ENCODE measurements around the gene TRMT61B.

Gene TRMT61B

DNA sequence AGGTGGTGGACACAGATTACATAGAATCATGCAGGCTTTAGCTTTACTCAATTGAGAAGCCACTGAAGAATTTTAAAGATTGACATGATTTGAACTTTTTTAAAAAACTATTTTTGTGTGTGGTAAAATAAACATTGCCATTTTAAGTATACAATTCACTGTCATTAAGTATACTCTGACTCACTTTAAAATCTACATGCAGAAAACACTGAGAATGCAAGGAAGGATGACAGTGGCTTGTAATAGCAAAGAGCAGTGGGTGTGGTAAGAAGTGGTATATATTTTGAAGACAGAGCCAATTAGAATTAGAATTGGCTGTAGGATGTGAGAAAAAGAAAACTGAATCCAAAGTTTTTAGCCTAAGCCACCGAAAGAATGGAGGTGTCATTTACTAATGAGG, 14.9 kb downstream of the TRMT61B start:
- no peak for DNase-seq

DNA sequence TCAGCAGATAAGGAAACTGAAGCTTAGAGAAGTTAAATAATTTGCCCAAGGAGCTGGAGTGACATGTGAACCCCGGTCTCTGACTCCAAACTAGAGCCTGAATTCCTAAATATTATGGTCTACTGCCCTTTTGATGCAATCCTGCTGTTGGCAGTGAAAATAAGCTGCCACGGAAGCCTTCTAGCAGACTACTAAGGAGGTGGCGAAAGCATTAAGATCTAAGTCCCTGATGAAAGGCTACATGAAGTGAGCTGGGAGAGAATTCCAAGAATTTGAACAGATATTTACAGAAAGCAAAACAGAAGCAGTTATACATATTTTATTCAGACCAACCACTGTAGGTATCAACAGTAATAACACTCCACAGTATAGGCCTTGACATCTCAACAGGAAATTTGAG, 28.1 kb downstream of the TRMT61B start:
- no peak for DNase-seq

DNA sequence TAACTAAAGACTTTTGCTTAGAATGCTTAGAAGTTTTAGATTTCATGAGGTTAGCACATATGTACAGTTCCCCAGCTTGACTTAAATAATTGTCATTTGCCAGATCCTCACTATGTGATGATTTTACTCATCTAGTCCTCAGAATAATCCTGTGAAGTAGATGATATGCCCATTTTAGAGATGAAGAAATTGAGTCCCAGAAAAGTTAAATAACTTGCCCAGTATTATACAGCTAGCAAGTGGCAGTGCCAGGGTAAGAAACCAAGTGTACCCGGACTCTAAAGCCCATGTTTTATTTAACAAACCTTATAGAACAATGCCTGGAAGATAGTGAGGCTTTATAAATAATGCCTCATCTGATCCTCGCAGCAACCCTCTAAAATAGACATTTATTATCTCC, 31.1 kb downstream of the TRMT61B start:
- DNase-seq = no peak

DNA sequence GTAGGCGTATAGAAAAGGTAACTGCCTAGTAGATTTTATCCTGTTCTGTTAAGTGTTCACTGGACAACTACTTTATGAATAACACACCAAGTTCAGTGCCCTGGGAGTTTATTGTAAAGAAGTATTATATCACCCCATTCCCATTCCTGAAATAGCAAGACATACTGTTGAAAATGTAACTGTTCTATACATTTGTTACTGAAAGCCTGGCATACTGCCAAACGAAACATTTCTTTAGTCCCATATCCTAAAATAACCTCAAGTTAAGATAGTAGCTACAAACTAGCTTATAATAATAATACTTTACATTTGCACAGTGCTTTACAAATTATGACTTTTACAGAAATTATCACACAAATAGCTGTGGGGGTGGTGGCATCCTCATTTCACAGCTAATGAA, 34.3 kb downstream of the TRMT61B start:
- no peak for DNase-seq

DNA sequence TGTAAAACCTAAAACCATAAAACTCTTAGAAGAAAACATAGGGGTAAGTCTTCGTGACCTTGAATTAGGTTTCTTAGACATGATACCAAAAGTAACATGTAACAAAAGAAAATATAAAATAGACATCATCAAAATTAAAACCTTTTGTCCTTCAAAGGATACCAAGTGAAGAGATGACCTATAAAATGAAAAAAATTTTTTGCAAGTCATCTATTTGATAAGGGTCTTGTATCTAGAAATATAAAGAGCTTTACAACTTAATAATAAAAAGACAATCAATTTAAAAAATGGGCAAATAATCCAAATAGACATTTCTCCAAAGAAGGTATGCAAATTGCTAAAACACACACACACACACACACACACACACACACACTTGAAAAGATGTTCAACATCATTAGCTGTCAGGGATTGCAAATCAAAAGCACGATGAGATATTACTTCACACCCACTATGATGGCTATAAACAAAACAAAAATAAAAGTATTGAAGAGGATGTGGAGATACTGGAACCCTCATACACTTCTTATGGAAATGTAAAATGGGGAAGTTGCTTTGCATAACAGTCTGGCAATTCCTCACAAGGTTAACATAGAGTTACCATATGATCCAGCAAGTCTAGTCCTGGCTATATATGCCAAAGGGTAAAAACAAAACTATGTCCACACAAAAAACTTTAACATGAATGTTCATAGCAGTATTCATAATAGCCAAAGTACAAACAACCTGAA, 36.2 kb downstream of the TRMT61B start:
- DNase-seq = no peak

DNA sequence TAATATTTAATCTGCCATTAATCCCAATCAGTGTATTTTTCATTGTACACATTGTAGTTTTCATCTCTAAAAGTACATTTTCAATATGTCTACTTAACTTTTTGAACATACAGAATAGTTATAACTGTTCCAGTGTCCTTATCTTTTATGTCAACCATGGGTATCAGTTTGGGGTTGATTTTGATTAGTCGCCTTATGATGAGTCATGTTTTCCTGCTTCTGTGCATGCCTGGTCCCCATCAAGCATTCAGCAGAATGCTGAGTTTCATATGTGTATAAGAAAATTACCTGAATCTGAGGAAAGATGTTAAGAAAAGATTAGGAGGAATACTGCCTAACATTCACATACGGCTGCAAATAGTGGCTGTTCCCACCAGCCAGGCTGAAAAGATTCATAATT, 41.7 kb downstream of the TRMT61B start:
- no peak for DNase-seq

DNA sequence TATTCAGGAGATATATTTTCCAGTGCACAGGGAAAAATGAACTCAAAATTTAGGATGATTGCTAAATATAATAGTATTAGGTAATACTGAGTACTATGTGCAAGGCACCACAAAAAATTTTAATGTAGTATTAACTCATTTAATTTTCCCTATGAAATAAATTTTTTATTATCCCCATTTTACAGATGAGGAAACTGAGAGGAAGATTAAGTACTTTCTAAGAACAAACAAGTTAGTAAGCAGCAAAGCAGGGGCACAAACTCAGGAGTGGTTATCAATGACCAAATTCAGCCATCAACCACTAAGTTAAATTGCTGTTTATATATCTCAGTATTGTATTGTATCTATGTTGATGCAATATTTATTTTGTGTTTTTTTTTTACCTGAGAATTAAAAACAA, 45.2 kb downstream of the TRMT61B start:
- no peak for DNase-seq

DNA sequence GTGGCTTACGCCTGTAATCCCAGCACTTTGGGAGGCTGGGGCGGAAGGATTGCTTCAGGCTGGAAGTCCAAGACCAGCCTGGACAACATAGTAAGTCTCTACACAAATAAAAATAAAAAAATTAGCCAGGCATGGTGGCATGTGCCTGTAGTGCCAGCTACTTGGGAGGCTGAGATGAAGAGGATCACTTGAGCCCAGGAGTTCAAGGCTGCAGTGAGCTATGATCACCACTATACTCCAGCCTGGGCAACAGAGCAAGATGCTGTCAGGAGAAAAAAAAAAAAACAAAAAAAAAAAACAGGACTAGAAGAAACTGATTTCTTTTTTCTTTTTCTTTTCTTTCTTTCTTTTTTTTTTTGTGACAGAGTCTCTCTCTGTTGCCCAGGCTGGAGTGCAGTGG, 45.9 kb downstream of the TRMT61B start:
- DNase-seq = no peak

DNA sequence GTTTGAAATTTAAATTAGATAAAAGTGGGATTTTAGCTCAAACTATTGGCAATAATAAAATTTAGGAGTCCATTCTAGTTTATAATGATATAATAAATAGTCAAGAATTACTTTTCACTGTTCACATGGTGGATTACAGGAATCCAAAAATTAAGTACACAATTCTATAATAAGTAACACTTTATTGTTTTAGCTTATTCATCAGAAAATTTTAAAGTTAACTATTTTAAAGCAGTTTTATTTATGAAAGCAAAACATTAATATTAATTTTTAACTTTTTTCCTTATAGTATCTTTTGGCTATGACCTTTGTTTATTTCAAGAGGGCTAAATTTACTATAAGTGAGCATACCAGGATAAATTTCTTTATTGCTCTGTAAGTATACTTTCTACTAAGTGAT, 48.1 kb downstream of the TRMT61B start:
- no peak for DNase-seq

DNA sequence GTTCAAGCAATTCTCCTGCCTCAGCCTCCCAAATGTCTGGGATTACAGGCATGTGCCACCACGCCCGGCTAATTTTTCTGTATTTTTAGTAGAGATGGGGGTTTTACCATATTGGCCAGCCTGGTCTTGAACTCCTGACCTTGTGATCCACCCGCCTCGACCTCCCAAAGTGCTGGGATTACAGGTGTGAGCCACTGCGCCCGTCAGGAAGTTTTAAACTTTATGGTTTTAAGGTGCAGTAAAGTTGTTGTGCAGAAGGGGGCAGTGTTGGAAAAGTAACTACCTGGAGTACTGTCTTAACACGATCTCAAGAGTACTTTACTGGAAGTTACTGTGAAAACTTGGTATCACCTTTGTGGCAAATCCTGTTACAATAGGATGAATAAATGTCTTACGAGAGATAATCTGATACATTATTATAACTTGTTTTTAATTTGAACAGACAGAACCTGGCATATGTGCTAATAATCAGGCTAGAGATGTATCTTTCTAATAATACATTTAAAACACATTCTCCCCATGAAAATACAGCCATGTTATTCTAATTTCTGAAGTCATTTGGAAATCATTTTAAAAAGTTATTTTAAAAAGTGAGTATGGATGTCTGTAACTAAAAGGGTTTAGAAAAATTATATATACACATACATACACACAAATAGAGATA, 48.7 kb downstream of the TRMT61B start:
- peak in 4 of 5 donors; percentile 12 to 65 (median 48) for DNase-seq

DNA sequence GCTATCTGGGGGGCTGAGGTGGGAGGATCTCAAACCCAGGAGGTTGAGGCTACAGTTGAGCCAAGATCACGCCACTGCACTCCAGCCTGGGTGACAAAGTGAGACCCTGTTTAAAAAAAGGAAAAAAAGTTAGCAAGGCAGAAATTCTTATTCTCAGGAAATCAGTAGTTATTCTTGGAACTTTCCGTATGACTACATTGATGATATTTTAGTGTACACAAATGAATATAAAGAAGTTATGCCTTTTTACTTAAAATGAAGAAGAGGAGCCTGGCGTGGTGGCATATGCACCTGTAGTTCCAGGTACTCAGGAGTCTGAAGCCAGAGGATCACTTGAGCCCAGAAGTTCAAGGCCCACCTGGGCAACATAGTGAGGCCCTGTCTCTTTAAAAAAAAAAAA, 52.1 kb downstream of the TRMT61B start:
- DNase-seq = no peak

DNA sequence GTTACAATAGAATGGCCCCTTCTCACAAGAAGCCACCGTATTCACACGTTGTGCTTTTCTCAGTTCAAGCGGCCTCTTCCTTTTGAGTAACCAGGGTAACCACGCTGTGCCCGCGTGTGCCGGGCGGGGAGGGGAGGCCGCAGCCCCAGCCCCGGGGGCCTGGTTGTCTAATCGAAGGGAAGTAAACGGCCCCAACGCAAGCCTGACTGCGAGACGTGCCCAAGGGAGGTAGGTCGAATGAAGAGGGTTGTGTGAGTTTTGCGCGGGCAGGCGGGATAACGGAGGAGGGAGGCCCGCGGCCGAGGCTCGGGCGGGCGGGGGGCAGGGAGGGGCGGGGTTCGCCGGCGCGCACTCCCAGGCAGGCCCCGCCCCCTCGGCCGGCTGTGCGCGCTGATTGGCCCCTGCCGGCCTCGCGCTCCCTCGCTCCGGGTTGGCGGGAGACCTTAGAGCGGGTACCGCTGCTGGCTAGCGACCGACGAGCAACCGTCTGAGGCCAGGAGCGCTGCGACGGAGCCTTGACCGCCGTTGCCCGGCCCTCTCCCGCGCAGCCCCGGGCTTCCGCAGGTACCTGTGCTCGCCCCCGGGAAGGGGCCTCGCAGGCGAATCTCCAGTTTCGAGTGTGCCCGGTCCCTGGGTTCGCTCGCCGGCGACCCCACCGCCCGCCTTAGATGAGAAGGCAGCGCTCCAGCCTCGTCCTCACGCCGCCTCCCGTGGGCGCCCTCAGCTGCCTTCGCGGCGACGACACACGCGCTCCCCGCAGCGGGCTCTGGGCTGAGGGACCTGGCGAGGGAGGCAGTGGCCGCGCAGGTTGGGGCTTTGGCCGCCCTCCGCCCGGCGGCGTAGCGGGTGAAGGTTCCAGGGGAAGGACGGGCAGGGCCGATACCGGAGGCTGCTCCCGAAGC, 59.5 kb downstream of the TRMT61B start, which contains the start of gene SPDYA:
Gene SPDYA, plus strand, starts transcription at position 451 of the 902 bp plus-strand sequence. CDS start 5,181 bp downstream, outside the sequence.
- peak; percentile 66 to 84 (median 73) for DNase-seq

DNA sequence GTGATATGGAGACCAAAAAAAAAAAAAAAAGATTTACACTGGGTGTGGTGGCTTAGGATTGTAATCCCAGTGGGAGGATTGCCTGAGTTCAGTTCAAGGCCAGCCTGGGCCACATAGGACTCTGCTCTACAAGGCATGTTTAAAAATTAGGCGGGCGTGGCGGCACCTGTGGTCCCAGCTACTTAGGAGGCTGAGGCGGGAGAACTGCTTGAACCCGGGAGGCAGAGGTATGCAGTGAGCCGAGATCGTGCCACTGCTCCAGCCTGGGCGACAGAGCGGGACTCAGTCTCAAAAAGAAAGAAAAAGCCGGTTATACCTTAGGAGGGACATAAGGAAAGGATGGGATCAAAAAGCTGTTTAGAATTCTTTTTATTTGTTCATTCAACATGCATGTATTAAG, 60.2 kb downstream of the TRMT61B start:
- DNase-seq = no peak

DNA sequence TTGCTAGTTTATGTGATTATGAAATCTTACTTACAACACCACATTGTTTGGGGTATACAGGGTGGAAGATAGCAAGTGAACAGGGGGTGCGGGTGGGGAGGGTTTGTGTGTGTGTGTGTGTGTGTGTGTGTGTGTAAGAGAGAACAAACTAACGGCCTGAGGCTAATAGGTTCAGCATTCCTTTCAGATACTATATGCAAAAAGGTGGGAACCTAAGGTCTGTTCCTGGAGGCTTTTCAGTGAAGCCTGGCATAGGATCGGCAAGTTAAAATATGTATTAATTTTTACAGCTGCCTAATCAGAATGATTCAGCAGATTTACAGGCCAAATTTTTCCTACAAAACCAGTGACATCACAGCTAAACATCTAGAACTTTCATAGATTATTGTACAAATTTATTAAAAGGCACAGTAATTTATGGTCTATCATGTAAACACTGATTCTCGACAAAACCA, 67.1 kb downstream of the TRMT61B start:
- DNase-seq = no peak

DNA sequence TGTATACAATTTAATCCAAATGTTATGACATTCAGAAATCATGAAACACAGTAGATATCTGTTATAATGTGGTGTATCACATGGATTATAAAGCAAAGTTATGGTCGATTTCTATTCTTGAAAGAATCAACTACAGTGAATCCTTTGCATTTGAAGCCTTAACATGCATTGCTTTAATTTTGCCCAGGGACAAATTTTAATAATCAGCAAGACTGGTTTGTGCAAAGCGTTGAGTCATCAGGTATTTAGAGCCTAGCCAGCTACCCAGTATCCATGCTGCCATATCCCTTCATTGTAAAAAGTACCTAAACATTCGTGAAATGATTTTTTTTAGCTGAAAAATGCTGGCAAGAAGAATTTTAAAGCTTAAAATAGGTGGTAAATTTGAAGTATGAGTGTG, 68.4 kb downstream of the TRMT61B start:
- no peak for DNase-seq
